IPS DF 6.9 (cell line): ENCODE data around the gene SOS1.
A peak's percentile ranks its signal among the peaks of the same experiment; 100 is the strongest.
"Not testable (repeated sequence)": the region's sequence is repeated elsewhere in the genome, so short reads cannot be mapped to it uniquely, and the experiment has no call there.

Experiments
- DNase-seq: peaks from one replicate; pipeline ENCODE4 v3.0.0-alpha.2; 2013; ENCODE audit warnings: low read depth, low spot score
- H3K27ac ChIP-seq: one replicate; pipeline ENCODE4 v1.5.1; 2013; ENCODE audit warnings: low read length, control low read depth
- H3K27me3 ChIP-seq: 2 replicates; pipeline ENCODE4 v1.6.1; 2013; ENCODE audit warnings: mild to moderate bottlenecking, low read length; ENCODE audit not compliant: control insufficient read depth, insufficient read depth
- H3K36me3 ChIP-seq: 2 replicates; pipeline ENCODE4 v1.6.1; 2013; ENCODE audit warnings: low read length; ENCODE audit not compliant: control insufficient read depth, insufficient read depth
- H3K4me1 ChIP-seq: 2 replicates; pipeline ENCODE4 v1.6.1; 2013; ENCODE audit warnings: low read length; ENCODE audit not compliant: control insufficient read depth, insufficient read depth
- H3K4me3 ChIP-seq: 2 replicates; pipeline ENCODE4 v1.5.1; 2013; ENCODE audit warnings: mild to moderate bottlenecking, low read length
- H3K9me3 ChIP-seq: 2 replicates; pipeline ENCODE4 v1.6.1; 2013; ENCODE audit warnings: low read length, inconsistent platforms; ENCODE audit not compliant: control insufficient read depth, insufficient read depth
- WGBS: extraction: QIAGEN DNeasy Blood & Tissue Kit; methylation state at CpG from one replicate; pipeline ENCODE4 v1.1.7; 2013; ENCODE audit warnings: mixed read lengths, missing lambda C conversion rate; ENCODE audit not compliant: insufficient read length, insufficient coverage; 5-methylcytosine and 5-hydroxymethylcytosine counted together

Gene SOS1

GRCh38 chr2:39120771-39121522 lies at the start of gene SOS1:
SOS1 (minus strand) TSS chr2:39121051; CDS start chr2:39120422, 629 bp downstream.
- DNase-seq: peak; percentile 73
- Histone ChIP-seq H3K27ac (no peak within 1 kb of the TSS), H3K9me3 (no peaks in the 10 kb centered on the region), H3K4me1 (no peaks in the 10 kb centered on the region), H3K4me3 (peak within 1 kb of the TSS; percentile 81; the same call in 1 of the 2 replicates), H3K27me3 (no peaks in the 10 kb centered on the region), H3K36me3 (no peaks in the 10 kb centered on the region)
- WGBS: no CpG with 5 or more reads among the region's 60 CpGs

DNA sequence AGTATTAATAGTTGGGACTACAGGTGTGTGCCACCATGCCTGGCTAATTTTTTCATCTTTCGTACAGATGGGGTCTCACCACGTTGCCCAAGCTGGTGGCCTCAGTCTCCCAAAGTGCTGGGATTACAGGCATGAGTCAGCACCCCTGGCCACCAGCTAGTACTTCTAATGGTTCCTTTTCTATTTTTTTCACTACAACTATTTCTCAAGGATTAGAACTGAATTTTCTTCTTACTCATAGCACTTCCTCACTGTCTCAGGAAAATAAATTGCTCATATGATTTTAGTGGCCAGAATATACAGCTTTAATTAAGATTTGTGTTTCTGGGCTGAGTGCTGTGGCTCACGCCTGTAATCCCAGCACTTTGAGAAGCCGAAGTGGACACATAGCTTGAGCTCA lies 43.2 kb upstream of the SOS1 start:
- H3K4me1 ChIP-seq: no peaks in the 10 kb centered on the region
- no peaks in the 10 kb centered on the region for H3K27me3 ChIP-seq
- no peak overlapping the region for H3K27ac ChIP-seq
- DNase-seq: no peak
- no peak overlapping the region for H3K4me3 ChIP-seq
- H3K9me3 ChIP-seq: no peaks in the 10 kb centered on the region
- WGBS: no CpG with 5 or more reads among the region's 4 CpGs
- no peaks in the 10 kb centered on the region for H3K36me3 ChIP-seq

GRCh38 chr2:39160982-39161381 lies 40.1 kb upstream of the SOS1 start:
- Histone ChIP-seq H3K9me3 (no peaks in the 10 kb centered on the region), H3K4me1 (no peaks in the 10 kb centered on the region), H3K27me3 (no peaks in the 10 kb centered on the region), H3K27ac (no peak overlapping the region), H3K4me3 (no peak overlapping the region), H3K36me3 (no peaks in the 10 kb centered on the region)
- WGBS: no CpG with 5 or more reads among the region's 3 CpGs
- no peak for DNase-seq

GRCh38 chr2:39159283-39159682 lies 38.4 kb upstream of the SOS1 start:
- Histone ChIP-seq H3K4me1 (no peaks in the 10 kb centered on the region), H3K4me3 (no peak overlapping the region), H3K36me3 (no peaks in the 10 kb centered on the region), H3K27me3 (no peaks in the 10 kb centered on the region), H3K9me3 (no peaks in the 10 kb centered on the region), H3K27ac (no peak overlapping the region)
- DNase-seq: no peak
- WGBS: no CpG with 5 or more reads among the region's 2 CpGs

DNA sequence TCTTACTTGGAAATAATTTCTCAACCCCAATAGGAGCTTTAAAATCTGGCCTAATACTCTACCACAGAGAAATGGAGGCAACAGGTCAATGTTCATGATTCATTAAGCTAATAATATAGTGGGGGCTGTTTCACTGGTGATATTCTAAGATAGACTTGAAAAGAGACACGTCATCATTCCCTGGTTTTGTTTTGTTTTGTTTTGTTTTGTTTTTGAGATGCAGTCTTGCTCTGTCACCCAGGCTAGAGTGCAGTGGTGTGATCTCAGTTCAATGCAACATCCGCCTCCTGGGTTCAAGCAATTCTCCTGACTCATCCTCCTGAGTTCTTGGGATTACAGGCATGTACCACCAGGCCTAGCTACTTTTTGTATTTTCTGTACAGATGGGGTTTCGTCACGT lies 37.5 kb upstream of the SOS1 start:
- Histone ChIP-seq H3K27me3 (no peaks in the 10 kb centered on the region), H3K36me3 (no peaks in the 10 kb centered on the region), H3K27ac (no peak overlapping the region), H3K4me3 (no peak overlapping the region), H3K9me3 (no peaks in the 10 kb centered on the region), H3K4me1 (no peaks in the 10 kb centered on the region)
- no peak for DNase-seq
- WGBS: no CpG with 5 or more reads among the region's 4 CpGs

GRCh38 chr2:39156846-39157245 lies 36.0 kb upstream of the SOS1 start:
- no CpG with 5 or more reads among the region's 6 CpGs for WGBS
- H3K36me3 ChIP-seq: no peaks in the 10 kb centered on the region

DNA sequence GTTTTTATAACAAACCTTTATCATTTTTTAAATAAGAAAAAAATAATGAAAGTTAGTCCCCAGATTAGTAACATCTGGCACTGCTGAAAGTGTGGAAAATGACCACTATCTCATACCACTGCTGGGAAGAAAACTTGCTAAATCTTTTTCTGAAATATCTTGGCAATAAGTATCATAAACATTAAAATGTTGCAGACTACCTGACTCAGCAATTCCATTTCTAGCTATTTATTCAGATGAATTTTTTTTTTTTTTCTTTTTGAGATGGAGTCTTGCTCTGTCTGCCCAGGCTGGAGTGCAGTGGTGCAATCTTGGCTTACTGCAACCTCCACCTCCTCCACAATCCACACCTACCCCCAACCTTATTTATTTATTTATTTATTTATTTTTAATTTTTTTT lies 35.3 kb upstream of the SOS1 start:
- no peaks in the 10 kb centered on the region for H3K27me3 ChIP-seq
- DNase-seq: no peak
- no peaks in the 10 kb centered on the region for H3K4me1 ChIP-seq
- no peak overlapping the region for H3K4me3 ChIP-seq
- H3K36me3 ChIP-seq: no peaks in the 10 kb centered on the region
- H3K9me3 ChIP-seq: no peaks in the 10 kb centered on the region
- H3K27ac ChIP-seq: no peak overlapping the region

More at GRCh38 chr2:39156846-39157245, 36.0 kb upstream of the SOS1 start:
- Histone ChIP-seq H3K27ac (no peak overlapping the region), H3K9me3 (no peaks in the 10 kb centered on the region), H3K4me3 (no peak overlapping the region), H3K4me1 (no peaks in the 10 kb centered on the region), H3K27me3 (no peaks in the 10 kb centered on the region)
- DNase-seq: no peak

- WGBS: no CpG with 5 or more reads among the region's 4 CpGs
- H3K4me3 ChIP-seq, H3K36me3 ChIP-seq, H3K27ac ChIP-seq, H3K9me3 ChIP-seq, H3K27me3 ChIP-seq, H3K4me1 ChIP-seq, DNase-seq: not testable (repeated sequence)
These were observed 34.7 kb upstream of the SOS1 start for GRCh38 chr2:39155573-39155972.

DNA sequence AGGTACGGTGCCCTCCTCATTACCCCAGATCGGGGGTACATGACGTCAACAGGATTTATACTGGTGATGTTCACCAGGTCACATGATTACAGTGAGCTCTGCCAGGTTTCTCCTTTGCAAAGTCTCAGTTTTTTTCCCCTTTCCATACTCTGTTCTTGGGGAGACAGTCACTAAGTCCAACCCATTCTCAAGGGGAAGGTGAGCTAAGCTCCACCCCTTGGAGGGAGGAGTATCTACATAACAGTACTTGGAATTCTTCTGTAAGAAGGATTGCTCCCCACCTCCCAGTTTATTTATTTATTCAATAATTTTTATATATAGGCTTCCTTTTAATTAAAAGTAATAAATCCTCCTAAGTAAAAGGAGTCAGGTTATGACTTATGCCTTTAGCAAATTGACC lies 34.1 kb upstream of the SOS1 start:
- H3K27me3 ChIP-seq: no peaks in the 10 kb centered on the region
- no peaks in the 10 kb centered on the region for H3K4me1 ChIP-seq
- H3K9me3 ChIP-seq: no peaks in the 10 kb centered on the region
- peak; percentile 31 for DNase-seq
- H3K4me3 ChIP-seq: no peak overlapping the region
- H3K27ac ChIP-seq: no peak overlapping the region
- H3K36me3 ChIP-seq: no peaks in the 10 kb centered on the region
- no CpG with 5 or more reads among the region's 3 CpGs for WGBS

- no peak for DNase-seq
- no CpG with 5 or more reads among the region's 1 CpG for WGBS
- H3K36me3 ChIP-seq: no peaks in the 10 kb centered on the region
- H3K27ac ChIP-seq: no peak overlapping the region
- H3K4me3 ChIP-seq: no peak overlapping the region
- H3K27me3 ChIP-seq: no peaks in the 10 kb centered on the region
- H3K4me1 ChIP-seq: no peaks in the 10 kb centered on the region
- H3K9me3 ChIP-seq: no peaks in the 10 kb centered on the region
These were observed 32.5 kb upstream of the SOS1 start for GRCh38 chr2:39153312-39153711.

GRCh38 chr2:39152504-39152903 lies 31.7 kb upstream of the SOS1 start:
- H3K27me3 ChIP-seq: no peaks in the 10 kb centered on the region
- WGBS: no CpG with 5 or more reads among the region's 2 CpGs

More at GRCh38 chr2:39152504-39152903, 31.7 kb upstream of the SOS1 start:
- Histone ChIP-seq H3K9me3 (no peaks in the 10 kb centered on the region), H3K36me3 (no peaks in the 10 kb centered on the region), H3K27ac (no peak overlapping the region), H3K4me3 (no peak overlapping the region), H3K4me1 (no peaks in the 10 kb centered on the region)
- DNase-seq: no peak
